ENCODE measurements around the gene PMF1.

Gene PMF1

DNA sequence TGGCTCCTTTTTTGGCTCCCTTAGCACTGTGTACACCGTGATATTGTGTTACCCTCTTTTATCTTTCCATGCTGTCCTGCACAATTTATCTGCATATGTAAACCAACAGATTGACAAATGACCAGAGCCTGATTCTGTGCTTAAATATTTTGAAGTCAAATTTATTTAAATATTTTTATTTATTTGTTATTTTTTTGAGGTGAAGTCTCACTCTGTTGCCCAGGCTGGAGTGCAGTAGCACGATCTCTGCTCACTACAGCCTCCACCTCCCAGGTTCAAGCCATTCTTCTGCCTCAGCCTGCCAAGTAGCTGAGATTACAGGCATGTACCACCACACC, 12.8 kb downstream of the PMF1 start:
- Histone ChIP-seq H3K4me2 (ENCODE audit: low read length) (no peak overlapping the region), H3K79me2 (ENCODE audit: insufficient read depth, low read length) (no peaks in the 10 kb centered on the region), H2AFZ (ENCODE audit: low read length) (no peak overlapping the region), H3K4me1 (ENCODE audit: insufficient read depth, low read length, severe bottlenecking) (no peaks in the 10 kb centered on the region), H3F3A (ENCODE audit: insufficient read depth, low read length) (no peaks in the 10 kb centered on the region), H3K9me3 (ENCODE audit: low read length) (no peaks in the 10 kb centered on the region), H3K27me3 (ENCODE audit: insufficient read depth, low read length) (no peaks in the 10 kb centered on the region), H3K36me3 (ENCODE audit: insufficient read depth, low read length) (peaks cover 31% of the 10 kb centered on the region; the same call in 1 of the 2 replicates), H3K9ac (ENCODE audit: low read length) (no peak overlapping the region), H3K27ac (ENCODE audit: low read depth, low read length, poor library complexity, severe bottlenecking) (no peak overlapping the region), H4K20me1 (ENCODE audit: insufficient read depth, low read length) (no peaks in the 10 kb centered on the region), H3K9me2 (ENCODE audit: low read depth, low read length) (no peaks in the 10 kb centered on the region), H3K4me3 (ENCODE audit: low read depth, low read length, poor library complexity, severe bottlenecking) (no peak overlapping the region)
- no peak for TF ChIP-seq EZH2 (IDR thresholded peaks at IDR 0.05; ENCODE audit: borderline replicate concordance, low read length)
- TF ChIP-seq, protein P1, sequence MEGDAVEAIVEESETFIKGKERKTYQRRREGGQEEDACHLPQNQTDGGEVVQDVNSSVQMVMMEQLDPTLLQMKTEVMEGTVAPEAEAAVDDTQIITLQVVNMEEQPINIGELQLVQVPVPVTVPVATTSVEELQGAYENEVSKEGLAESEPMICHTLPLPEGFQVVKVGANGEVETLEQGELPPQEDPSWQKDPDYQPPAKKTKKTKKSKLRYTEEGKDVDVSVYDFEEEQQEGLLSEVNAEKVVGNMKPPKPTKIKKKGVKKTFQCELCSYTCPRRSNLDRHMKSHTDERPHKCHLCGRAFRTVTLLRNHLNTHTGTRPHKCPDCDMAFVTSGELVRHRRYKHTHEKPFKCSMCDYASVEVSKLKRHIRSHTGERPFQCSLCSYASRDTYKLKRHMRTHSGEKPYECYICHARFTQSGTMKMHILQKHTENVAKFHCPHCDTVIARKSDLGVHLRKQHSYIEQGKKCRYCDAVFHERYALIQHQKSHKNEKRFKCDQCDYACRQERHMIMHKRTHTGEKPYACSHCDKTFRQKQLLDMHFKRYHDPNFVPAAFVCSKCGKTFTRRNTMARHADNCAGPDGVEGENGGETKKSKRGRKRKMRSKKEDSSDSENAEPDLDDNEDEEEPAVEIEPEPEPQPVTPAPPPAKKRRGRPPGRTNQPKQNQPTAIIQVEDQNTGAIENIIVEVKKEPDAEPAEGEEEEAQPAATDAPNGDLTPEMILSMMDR (IDR thresholded peaks at IDR 0.05; ENCODE audit: low read length) = no peak

DNA sequence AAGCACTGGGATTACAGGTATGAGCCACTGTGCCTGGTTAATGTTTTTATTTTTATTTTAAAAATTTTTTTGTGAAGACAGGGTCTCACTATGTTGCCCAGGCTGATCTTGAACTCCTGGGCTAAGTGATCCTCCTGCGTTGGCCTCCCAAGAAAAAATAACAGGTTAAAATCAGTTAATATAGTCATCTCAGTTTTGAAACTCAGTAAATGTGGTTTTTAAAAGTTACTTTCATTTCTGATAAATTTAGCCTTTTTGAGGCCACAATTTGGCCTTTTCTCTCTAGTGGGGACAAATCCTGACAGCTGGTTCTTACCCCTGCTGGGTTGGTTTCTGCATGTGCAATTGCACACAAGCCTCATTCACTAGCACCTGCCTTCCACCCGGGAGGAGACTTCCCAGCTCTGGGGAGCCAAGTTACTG, 13.3 kb downstream of the PMF1 start:
- Histone ChIP-seq H3K27ac (ENCODE audit: low read depth, low read length, poor library complexity, severe bottlenecking) (no peak overlapping the region), H3K27me3 (ENCODE audit: insufficient read depth, low read length) (no peaks in the 10 kb centered on the region), H2AFZ (ENCODE audit: low read length) (no peak overlapping the region), H3K79me2 (ENCODE audit: insufficient read depth, low read length) (no peaks in the 10 kb centered on the region), H3K9me3 (ENCODE audit: low read length) (no peaks in the 10 kb centered on the region), H3K9ac (ENCODE audit: low read length) (no peak overlapping the region), H3K4me1 (ENCODE audit: insufficient read depth, low read length, severe bottlenecking) (no peaks in the 10 kb centered on the region), H3K4me3 (ENCODE audit: low read depth, low read length, poor library complexity, severe bottlenecking) (no peak overlapping the region), H3K9me2 (ENCODE audit: low read depth, low read length) (no peaks in the 10 kb centered on the region), H3F3A (ENCODE audit: insufficient read depth, low read length) (no peaks in the 10 kb centered on the region), H4K20me1 (ENCODE audit: insufficient read depth, low read length) (no peaks in the 10 kb centered on the region), H3K4me2 (ENCODE audit: low read length) (no peak overlapping the region), H3K36me3 (ENCODE audit: insufficient read depth, low read length) (peaks cover 28% of the 10 kb centered on the region; the same call in 1 of the 2 replicates)
- no peak for TF ChIP-seq EZH2 (IDR thresholded peaks at IDR 0.05; ENCODE audit: borderline replicate concordance, low read length)
- TF ChIP-seq, protein P1 (IDR thresholded peaks at IDR 0.05; ENCODE audit: low read length) = no peak

DNA sequence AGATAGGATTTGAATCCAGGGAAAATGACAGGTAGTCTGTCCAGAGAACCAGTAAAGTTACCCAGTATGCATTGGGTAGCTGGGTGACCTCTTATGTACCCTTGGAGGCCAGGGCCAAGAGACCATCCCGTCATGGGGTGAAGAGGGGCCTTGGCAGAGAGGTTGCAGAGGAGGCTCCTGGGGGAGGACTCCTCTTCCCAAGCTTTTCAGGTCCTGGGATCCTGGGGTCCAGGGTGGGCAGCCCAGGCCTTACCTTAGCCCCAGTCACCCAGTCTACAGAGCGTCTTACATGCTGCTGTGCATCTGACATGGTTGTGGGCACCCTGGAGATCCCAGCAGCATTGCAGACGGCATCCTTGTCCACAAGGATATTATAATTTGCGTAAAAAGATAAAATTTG, 14.0 kb downstream of the PMF1 start:
- peaks cover 21% of the 10 kb centered on the region; the same call in 1 of the 2 replicates for H3K36me3 ChIP-seq (ENCODE audit: insufficient read depth, low read length)
- no peaks in the 10 kb centered on the region for H3K9me2 ChIP-seq (ENCODE audit: low read depth, low read length)
- no peaks in the 10 kb centered on the region for H3K9me3 ChIP-seq (ENCODE audit: low read length)
- H3K79me2 ChIP-seq (ENCODE audit: insufficient read depth, low read length) = no peaks in the 10 kb centered on the region
- no peak overlapping the region for H3K4me3 ChIP-seq (ENCODE audit: low read depth, low read length, poor library complexity, severe bottlenecking)
- H2AFZ ChIP-seq (ENCODE audit: low read length) = no peak overlapping the region
- H3F3A ChIP-seq (ENCODE audit: insufficient read depth, low read length) = no peaks in the 10 kb centered on the region
- no peak overlapping the region for H3K27ac ChIP-seq (ENCODE audit: low read depth, low read length, poor library complexity, severe bottlenecking)
- H4K20me1 ChIP-seq (ENCODE audit: insufficient read depth, low read length) = no peaks in the 10 kb centered on the region
- H3K4me2 ChIP-seq (ENCODE audit: low read length) = no peak overlapping the region
- H3K4me1 ChIP-seq (ENCODE audit: insufficient read depth, low read length, severe bottlenecking) = peaks cover 1% of the 10 kb centered on the region
- no peak for TF ChIP-seq EZH2 (IDR thresholded peaks at IDR 0.05; ENCODE audit: borderline replicate concordance, low read length)
- TF ChIP-seq, protein P1 (IDR thresholded peaks at IDR 0.05; ENCODE audit: low read length) = no peak
- H3K27me3 ChIP-seq (ENCODE audit: insufficient read depth, low read length) = no peaks in the 10 kb centered on the region
- no peak overlapping the region for H3K9ac ChIP-seq (ENCODE audit: low read length)

Data from OCI-LY1 (cell line).